ENCODE data around the gene PCDH15. TPM values are rescaled to one million over a fixed set of nuclear protein-coding genes. Genes with fewer than 3 reads are reported as not detected.

Gene PCDH15
- total and polyA plus RNA-seq, 2 of the 4 experiments (the other 2 are of a cell fraction): not detected

DNA sequence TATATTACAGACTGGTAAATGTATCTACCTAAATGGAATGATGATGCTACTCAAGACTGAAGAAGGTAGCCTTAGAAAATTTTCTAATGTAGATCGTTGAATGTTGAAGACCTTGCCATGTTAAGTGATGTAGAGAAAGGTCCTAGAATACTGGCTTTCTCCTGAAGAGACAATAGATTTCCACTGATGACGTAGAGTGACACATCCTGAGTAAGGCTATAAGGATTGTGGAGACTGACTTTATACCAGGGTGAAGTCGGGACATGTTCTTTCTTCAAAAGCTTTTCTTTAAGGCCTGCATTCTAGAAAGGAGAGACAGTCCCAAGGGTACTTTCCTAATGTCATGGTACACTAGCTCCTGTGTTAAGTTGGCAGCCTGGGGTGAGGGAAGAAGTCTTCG is 58.6 kb downstream of the PCDH15 start:
- H2AK9ac ChIP-seq (replicated peaks; ENCODE audit: low read depth, low read length, poor library complexity): no peak overlapping the region
- DNase-seq (no peak), ATAC-seq (ENCODE audit: low read depth) (no peak)
- no peak overlapping the region for H4K8ac ChIP-seq (ENCODE audit: low read depth in 2 of 2, low read length in 2 of 2)
- dilution Hi-C loops (cut with HindIII; ENCODE audit: low sequenced_read_pairs, unreplicated experiment) (no loop called here), in situ Hi-C loops (cut with MboI; ENCODE audit: low sequenced_read_pairs) (no loop called here), intact Hi-C loops (cut with micrococcal nuclease) (no loop called here)
- WGBS, 2 experiments (ENCODE audit: extremely low coverage in 2 of 2, insufficient read length in 1 of 2): no CpG with 5 or more reads among the region's 4 CpGs
- H2AFZ ChIP-seq (replicated peaks; ENCODE audit: low read length, poor library complexity): no peak overlapping the region
- H4K91ac ChIP-seq (ENCODE audit: insufficient read depth, low read depth, low read length): no peak overlapping the region
- no peak overlapping the region for H3K4me3 ChIP-seq (ENCODE audit: insufficient read depth, low read depth, low read length)
- no peak overlapping the region for H3K23ac ChIP-seq (ENCODE audit: low read depth, low read length)
- no TSS peak for BruUV-seq (replicated peaks)
- no peak overlapping the region for H4K5ac ChIP-seq (ENCODE audit: low read depth, low read length)
- no peak for TF ChIP-seq MXI1 (IDR thresholded peaks at IDR 0.05; ENCODE audit: borderline replicate concordance, low read depth, low read length)
- no peak for TF ChIP-seq MAZ (IDR thresholded peaks at IDR 0.05; ENCODE audit: borderline replicate concordance, low read depth, low read length)
- TF ChIP-seq, protein P1, sequence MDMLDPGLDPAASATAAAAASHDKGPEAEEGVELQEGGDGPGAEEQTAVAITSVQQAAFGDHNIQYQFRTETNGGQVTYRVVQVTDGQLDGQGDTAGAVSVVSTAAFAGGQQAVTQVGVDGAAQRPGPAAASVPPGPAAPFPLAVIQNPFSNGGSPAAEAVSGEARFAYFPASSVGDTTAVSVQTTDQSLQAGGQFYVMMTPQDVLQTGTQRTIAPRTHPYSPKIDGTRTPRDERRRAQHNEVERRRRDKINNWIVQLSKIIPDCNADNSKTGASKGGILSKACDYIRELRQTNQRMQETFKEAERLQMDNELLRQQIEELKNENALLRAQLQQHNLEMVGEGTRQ (IDR thresholded peaks at IDR 0.05; ENCODE audit: low read depth, low read length): no peak
- TF ChIP-seq, protein P2, sequence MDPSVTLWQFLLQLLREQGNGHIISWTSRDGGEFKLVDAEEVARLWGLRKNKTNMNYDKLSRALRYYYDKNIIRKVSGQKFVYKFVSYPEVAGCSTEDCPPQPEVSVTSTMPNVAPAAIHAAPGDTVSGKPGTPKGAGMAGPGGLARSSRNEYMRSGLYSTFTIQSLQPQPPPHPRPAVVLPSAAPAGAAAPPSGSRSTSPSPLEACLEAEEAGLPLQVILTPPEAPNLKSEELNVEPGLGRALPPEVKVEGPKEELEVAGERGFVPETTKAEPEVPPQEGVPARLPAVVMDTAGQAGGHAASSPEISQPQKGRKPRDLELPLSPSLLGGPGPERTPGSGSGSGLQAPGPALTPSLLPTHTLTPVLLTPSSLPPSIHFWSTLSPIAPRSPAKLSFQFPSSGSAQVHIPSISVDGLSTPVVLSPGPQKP (IDR thresholded peaks at IDR 0.05; ENCODE audit: borderline replicate concordance, low read depth, low read length): no peak
- TF ChIP-seq MAFK (IDR thresholded peaks at IDR 0.05; ENCODE audit: low read depth, low read length): no peak
- TF ChIP-seq RAD21 (IDR thresholded peaks at IDR 0.05; ENCODE audit: low read length): no peak
- TF ChIP-seq CHD1 (IDR thresholded peaks at IDR 0.05; ENCODE audit: low read depth, low read length): no peak
- TF ChIP-seq RFX5 (IDR thresholded peaks at IDR 0.05; ENCODE audit: low read depth, low read length): no peak
- TF ChIP-seq POLR2A (IDR thresholded peaks at IDR 0.05; ENCODE audit: low read depth, low read length): no peak
- TF ChIP-seq FOS (IDR thresholded peaks at IDR 0.05; ENCODE audit: low read depth, low read length): no peak
- TF ChIP-seq NFE2L2 (IDR thresholded peaks at IDR 0.05; ENCODE audit: low read depth, low read length): no peak
- TF ChIP-seq, protein P3, sequence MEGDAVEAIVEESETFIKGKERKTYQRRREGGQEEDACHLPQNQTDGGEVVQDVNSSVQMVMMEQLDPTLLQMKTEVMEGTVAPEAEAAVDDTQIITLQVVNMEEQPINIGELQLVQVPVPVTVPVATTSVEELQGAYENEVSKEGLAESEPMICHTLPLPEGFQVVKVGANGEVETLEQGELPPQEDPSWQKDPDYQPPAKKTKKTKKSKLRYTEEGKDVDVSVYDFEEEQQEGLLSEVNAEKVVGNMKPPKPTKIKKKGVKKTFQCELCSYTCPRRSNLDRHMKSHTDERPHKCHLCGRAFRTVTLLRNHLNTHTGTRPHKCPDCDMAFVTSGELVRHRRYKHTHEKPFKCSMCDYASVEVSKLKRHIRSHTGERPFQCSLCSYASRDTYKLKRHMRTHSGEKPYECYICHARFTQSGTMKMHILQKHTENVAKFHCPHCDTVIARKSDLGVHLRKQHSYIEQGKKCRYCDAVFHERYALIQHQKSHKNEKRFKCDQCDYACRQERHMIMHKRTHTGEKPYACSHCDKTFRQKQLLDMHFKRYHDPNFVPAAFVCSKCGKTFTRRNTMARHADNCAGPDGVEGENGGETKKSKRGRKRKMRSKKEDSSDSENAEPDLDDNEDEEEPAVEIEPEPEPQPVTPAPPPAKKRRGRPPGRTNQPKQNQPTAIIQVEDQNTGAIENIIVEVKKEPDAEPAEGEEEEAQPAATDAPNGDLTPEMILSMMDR (conservative IDR thresholded peaks at IDR 0.05; ENCODE audit: low read depth, low read length): no peak
- no peak for TF ChIP-seq SMC3 (IDR thresholded peaks at IDR 0.05; ENCODE audit: low read depth, low read length)
- no peak for TF ChIP-seq RCOR1 (IDR thresholded peaks at IDR 0.05; ENCODE audit: insufficient replicate concordance, low read length)
- no peak for TF ChIP-seq CEBPB (IDR thresholded peaks at IDR 0.05; ENCODE audit: low read depth, low read length)
- TF ChIP-seq BHLHE40 (IDR thresholded peaks at IDR 0.05; ENCODE audit: low read depth, low read length): no peak
- no peaks in the 10 kb centered on the region for H3K4me1 ChIP-seq (ENCODE audit: control insufficient read depth, insufficient read depth, low read length)
- H3K14ac ChIP-seq (replicated peaks; ENCODE audit: low read depth, low read length): no peak overlapping the region
- no peak overlapping the region for H3K4me2 ChIP-seq (ENCODE audit: low read depth, low read length)
- no peak overlapping the region for H2BK120ac ChIP-seq (ENCODE audit: low read depth, low read length)
- no peak overlapping the region for H2AK5ac ChIP-seq (ENCODE audit: low read depth, low read length)
- ChIA-PET POLR2A (ENCODE audit: unreplicated experiment) (no interaction called here), CTCF (no interaction called here)
- no peak overlapping the region for H3K4ac ChIP-seq (ENCODE audit: low read depth, low read length)
- no peaks in the 10 kb centered on the region for H3K36me3 ChIP-seq (ENCODE audit: control insufficient read depth, insufficient read depth, low read length)
- no peaks in the 10 kb centered on the region for H3K9me1 ChIP-seq (ENCODE audit: insufficient read depth, low read length)
- no peak overlapping the region for H3K27ac ChIP-seq (ENCODE audit: insufficient read depth, low read length)
- H3K56ac ChIP-seq (ENCODE audit: extremely low read depth, insufficient read depth, low read length): no peak overlapping the region
- no peak overlapping the region for H2BK20ac ChIP-seq (ENCODE audit: low read depth, low read length)
- H3K79me1 ChIP-seq (ENCODE audit: low read depth in 1 of 2, low read length in 2 of 2): no peaks in the 10 kb centered on the region
- H3K9ac ChIP-seq (ENCODE audit: low read depth, low read length): no peak overlapping the region
- no peak overlapping the region for H3K18ac ChIP-seq (ENCODE audit: low read depth, low read length)
- no peaks in the 10 kb centered on the region for H3K9me3 ChIP-seq (ENCODE audit: control insufficient read depth, insufficient read depth, low read length)
- H4K20me1 ChIP-seq (ENCODE audit: insufficient read depth, low read length): no peaks in the 10 kb centered on the region
- no peaks in the 10 kb centered on the region for H3K27me3 ChIP-seq (ENCODE audit: control insufficient read depth, insufficient read depth, low read length)
- H2BK5ac ChIP-seq (ENCODE audit: low read depth, low read length, poor library complexity, severe bottlenecking): no peak overlapping the region
- no peak overlapping the region for H2BK15ac ChIP-seq (ENCODE audit: low read depth, low read length)

All from IMR-90 (cell line).